GM12891 (cell line): ENCODE results near the gene CSNK1G3.

Experiments
- POLR2A ChIP-seq: IDR thresholded peaks from 2 replicates; pipeline ENCODE4 v1.6.1; 2011; ENCODE audit warnings: low read depth, low read length, control low read depth
- POLR2AphosphoS5 ChIP-seq: IDR thresholded peaks from 2 replicates; pipeline ENCODE4 v1.6.1; 2011; ENCODE audit warnings: low read depth, low read length, control low read depth
- POU2F2 ChIP-seq: IDR thresholded peaks from 2 replicates; pipeline ENCODE4 v1.6.1; 2011; ENCODE audit warnings: low read depth, mild to moderate bottlenecking, control low read depth, low read length, moderate library complexity
- TAF1 ChIP-seq: IDR thresholded peaks from 2 replicates; pipeline ENCODE4 v1.6.1; 2011; ENCODE audit warnings: low read depth, low read length, control low read depth

- no peak for TF ChIP-seq POLR2A
- TF ChIP-seq POU2F2 = no peak
- TF ChIP-seq POLR2AphosphoS5 = no peak
- no peak for TF ChIP-seq TAF1
Measured at GRCh38 chr5:123617561-123617960, 105.6 kb downstream of the CSNK1G3 start.
